DOHH2 (cell line): ENCODE data around the gene MRC2.

ENCODE experiments used
- H3F3A ChIP-seq: fragments of 200-600 bp; sonication (generic), shearing (Covaris generic); 2 replicates; pipeline ENCODE4 v1.6.0; 2016; ENCODE audit warnings: antibody characterized with exemption, mild to moderate bottlenecking; ENCODE audit not compliant: control insufficient read depth, insufficient read depth
- H3K27ac ChIP-seq: fragments of 200-600 bp; sonication (generic); 2 replicates; pipeline ENCODE4 v1.5.1; 2014; ENCODE audit warnings: low read depth, mild to moderate bottlenecking, low read length, moderate library complexity
- H3K27me3 ChIP-seq: fragments of 200-600 bp; sonication (generic); 2 replicates; pipeline ENCODE4 v1.6.1; 2014; ENCODE audit warnings: mild to moderate bottlenecking, low read length, mixed read lengths; ENCODE audit not compliant: control insufficient read depth
- H3K36me3 ChIP-seq: fragments of 200-600 bp; sonication (generic); 2 replicates; pipeline ENCODE4 v1.6.1; 2014; ENCODE audit warnings: mild to moderate bottlenecking, low read length, moderate library complexity, mixed read lengths; ENCODE audit not compliant: control insufficient read depth
- H3K4me1 ChIP-seq: fragments of 200-600 bp; sonication (generic); 2 replicates; pipeline ENCODE4 v1.6.1; 2014; ENCODE audit warnings: mild to moderate bottlenecking, low read length, mixed read lengths; ENCODE audit not compliant: control insufficient read depth
- H3K4me2 ChIP-seq: fragments of 200-600 bp; sonication (generic); 2 replicates; pipeline ENCODE4 v1.6.0; 2014; ENCODE audit warnings: mild to moderate bottlenecking, low read length, moderate library complexity
- H3K4me3 ChIP-seq: fragments of 200-600 bp; sonication (generic); 2 replicates; pipeline ENCODE4 v1.5.1; 2014; ENCODE audit warnings: mild to moderate bottlenecking, low read length, mixed read lengths
- H3K79me2 ChIP-seq: fragments of 200-600 bp; sonication (generic); 2 replicates; pipeline ENCODE4 v1.6.1; 2014; ENCODE audit warnings: mild to moderate bottlenecking, low read length, mixed read lengths; ENCODE audit not compliant: control insufficient read depth
- H3K9me2 ChIP-seq: fragments of 200-600 bp; sonication (generic); replicated peaks from 2 replicates; pipeline ENCODE4 v1.6.1; 2014; ENCODE audit warnings: mild to moderate bottlenecking, low read length, mixed read lengths; ENCODE audit not compliant: control insufficient read depth
- H3K9me3 ChIP-seq: fragments of 200-600 bp; sonication (generic); 2 replicates; pipeline ENCODE4 v1.6.1; 2014; ENCODE audit warnings: antibody characterized with exemption, low read length, mixed read lengths; ENCODE audit not compliant: control insufficient read depth, insufficient read depth
- H4K20me1 ChIP-seq: fragments of 200-600 bp; sonication (generic); 2 replicates; pipeline ENCODE4 v1.6.0; 2014; ENCODE audit warnings: low read depth, mild to moderate bottlenecking, antibody characterized with exemption, low read length, moderate library complexity; ENCODE audit not compliant: control insufficient read depth, insufficient read depth
- CTCF ChIP-seq: fragments of 200-600 bp; sonication (generic); IDR thresholded peaks from one replicate; pipeline ENCODE4 v1.5.1; 2014; ENCODE audit warnings: antibody characterized with exemption, mild to moderate bottlenecking, low read depth, low read length; ENCODE audit not compliant: poor library complexity, severe bottlenecking
- EZH2phosphoT487 ChIP-seq: fragments of 200-600 bp; sonication (generic); IDR thresholded peaks from 2 replicates; pipeline ENCODE4 v1.6.1; 2017; ENCODE audit warnings: borderline replicate concordance, mild to moderate bottlenecking, antibody characterized with exemption, low read length, moderate library complexity, mixed read lengths

Gene MRC2

GRCh38 chr17:62648251-62648955 is 20.9 kb downstream of the MRC2 start:
- peaks cover 27% of the 10 kb centered on the region for H3K27me3 ChIP-seq

GRCh38 chr17:62648956-62649294 is 21.5 kb downstream of the MRC2 start:
- Histone ChIP-seq H3K79me2 (no peaks in the 10 kb centered on the region), H3K4me3 (no peak overlapping the region), H4K20me1 (no peaks in the 10 kb centered on the region), H3K36me3 (no peaks in the 10 kb centered on the region), H3K9me3 (no peaks in the 10 kb centered on the region), H3K4me1 (peaks cover 22% of the 10 kb centered on the region), H3K27me3 (peaks cover 30% of the 10 kb centered on the region), H3K9me2 (no peaks in the 10 kb centered on the region), H3K27ac (no peak overlapping the region), H3K4me2 (no peak overlapping the region), H3F3A (no peaks in the 10 kb centered on the region)
- no peak for TF ChIP-seq EZH2phosphoT487
- TF ChIP-seq CTCF: no peak

More at GRCh38 chr17:62648251-62648955, 20.9 kb downstream of the MRC2 start:
- H3K27ac ChIP-seq: no peak overlapping the region
- H3K79me2 ChIP-seq: no peaks in the 10 kb centered on the region
- H4K20me1 ChIP-seq: no peaks in the 10 kb centered on the region
- no peaks in the 10 kb centered on the region for H3K9me2 ChIP-seq
- H3K36me3 ChIP-seq: no peaks in the 10 kb centered on the region
- H3K4me1 ChIP-seq: peaks cover 18% of the 10 kb centered on the region
- H3F3A ChIP-seq: no peaks in the 10 kb centered on the region
- H3K4me3 ChIP-seq: no peak overlapping the region
- no peak overlapping the region for H3K4me2 ChIP-seq
- no peaks in the 10 kb centered on the region for H3K9me3 ChIP-seq
- TF ChIP-seq CTCF (no peak), EZH2phosphoT487 (no peak)

DNA sequence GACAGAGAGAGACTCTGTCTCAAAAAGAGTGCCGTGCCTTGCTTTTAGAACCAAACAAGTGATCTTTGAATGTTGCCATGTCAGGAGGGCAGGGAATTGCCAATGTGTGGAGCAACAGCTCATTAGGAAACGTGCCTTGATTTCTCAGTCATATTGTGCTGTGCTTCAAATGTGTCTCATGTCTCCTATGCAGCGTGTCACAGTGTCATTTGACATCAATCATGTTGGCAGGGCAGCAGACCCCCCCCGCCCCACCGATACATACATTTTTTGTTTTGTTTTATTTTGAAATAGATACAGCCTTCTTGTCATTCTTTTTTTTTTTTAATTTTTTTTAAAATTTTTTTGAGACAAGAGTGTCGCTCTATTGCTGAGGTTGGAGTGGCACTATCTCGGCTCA is 22.1 kb downstream of the MRC2 start:
- H4K20me1 ChIP-seq: no peaks in the 10 kb centered on the region
- no peaks in the 10 kb centered on the region for H3K9me3 ChIP-seq
- H3K9me2 ChIP-seq: no peaks in the 10 kb centered on the region
- H3K27me3 ChIP-seq: peaks cover 33% of the 10 kb centered on the region
- no peaks in the 10 kb centered on the region for H3F3A ChIP-seq
- H3K79me2 ChIP-seq: no peaks in the 10 kb centered on the region
- H3K36me3 ChIP-seq: no peaks in the 10 kb centered on the region
- no peak overlapping the region for H3K4me2 ChIP-seq
- no peak overlapping the region for H3K4me3 ChIP-seq
- TF ChIP-seq EZH2phosphoT487 (no peak), CTCF (no peak)
- no peak overlapping the region for H3K27ac ChIP-seq
- peaks cover 22% of the 10 kb centered on the region for H3K4me1 ChIP-seq
